ENCODE measurements around the gene TUBA1C. TPM values are rescaled to one million over a fixed set of nuclear protein-coding genes. Genes with fewer than 3 reads are reported as not detected.

The TUBA1C gene
- 616 and 777 TPM in 2 replicates for total RNA-seq (2014; rRNA removed; shearing (Covaris generic))

DNA sequence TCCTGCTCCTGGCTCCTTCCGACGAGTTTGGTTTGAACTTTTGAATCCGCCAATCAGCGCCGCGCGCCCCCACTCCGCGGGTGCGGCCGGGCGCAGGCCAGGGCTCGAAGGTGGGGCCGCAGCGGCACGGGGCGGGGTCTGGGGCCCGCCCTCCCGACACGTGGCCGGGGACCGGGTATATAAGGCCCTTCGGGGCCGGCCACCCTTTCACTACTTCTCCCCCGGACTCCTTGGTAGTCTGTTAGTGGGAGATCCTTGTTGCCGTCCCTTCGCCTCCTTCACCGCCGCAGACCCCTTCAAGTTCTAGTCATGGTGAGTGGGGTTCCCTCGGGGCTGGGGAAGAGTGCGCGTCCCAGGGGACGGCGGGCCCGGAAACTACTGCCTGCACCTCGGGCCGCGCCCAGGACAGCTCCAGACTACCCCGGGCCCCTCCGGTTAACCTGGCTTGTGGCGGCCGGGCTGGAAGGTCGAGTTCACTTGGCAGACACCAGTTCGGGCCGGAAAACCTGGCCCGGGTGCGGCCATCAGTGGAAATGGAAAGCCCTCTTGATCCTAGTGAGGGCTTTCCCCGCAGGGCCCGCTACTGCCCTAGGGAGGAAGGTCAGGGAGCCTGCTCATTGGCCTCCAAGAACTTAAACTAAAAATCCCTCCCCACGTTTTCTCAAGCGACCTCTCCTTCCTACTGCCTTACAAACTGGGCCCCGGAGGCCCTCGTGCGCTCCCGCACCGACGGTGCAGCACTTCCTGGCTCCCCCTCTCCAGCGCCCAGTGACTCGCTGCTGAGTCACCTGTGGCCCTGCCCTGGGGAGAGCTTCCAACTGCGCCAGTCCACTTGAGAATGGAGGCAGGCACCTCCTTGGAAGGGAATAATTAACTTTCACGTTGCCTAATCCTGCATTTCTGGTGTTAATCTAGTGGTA, at the start of gene TUBA1C:
Gene TUBA1C, plus strand, starts transcription at position 210 of the 920 bp plus-strand sequence. Its CDS starts 100 bp downstream, at position 310.

DNA sequence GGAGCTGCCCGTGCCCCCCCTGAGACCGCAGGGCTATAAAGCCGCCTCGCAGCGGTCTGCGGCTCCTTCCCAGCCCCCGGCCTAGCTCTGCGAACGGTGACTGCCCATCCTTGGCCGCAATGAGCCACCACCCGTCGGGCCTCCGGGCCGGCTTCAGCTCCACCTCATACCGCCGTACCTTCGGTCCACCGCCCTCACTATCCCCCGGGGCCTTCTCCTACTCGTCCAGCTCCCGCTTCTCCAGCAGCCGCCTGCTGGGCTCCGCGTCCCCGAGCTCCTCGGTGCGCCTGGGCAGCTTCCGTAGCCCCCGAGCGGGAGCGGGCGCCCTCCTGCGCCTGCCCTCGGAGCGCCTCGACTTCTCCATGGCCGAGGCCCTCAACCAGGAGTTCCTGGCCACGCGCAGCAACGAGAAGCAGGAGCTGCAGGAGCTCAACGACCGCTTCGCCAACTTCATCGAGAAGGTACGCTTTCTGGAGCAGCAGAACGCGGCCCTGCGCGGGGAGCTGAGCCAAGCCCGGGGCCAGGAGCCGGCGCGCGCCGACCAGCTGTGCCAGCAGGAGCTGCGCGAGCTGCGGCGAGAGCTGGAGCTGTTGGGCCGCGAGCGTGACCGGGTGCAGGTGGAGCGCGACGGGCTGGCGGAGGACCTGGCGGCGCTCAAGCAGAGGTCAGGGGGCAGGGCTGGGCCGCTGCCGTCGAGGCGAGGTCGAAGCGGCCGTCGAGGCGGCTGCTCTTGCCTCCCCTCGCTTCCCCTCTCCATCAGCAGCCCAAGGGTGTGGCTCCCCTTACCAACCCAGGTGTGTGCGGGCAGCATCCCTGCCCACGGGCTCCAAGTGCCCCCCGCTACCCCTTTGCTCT, 30.4 kb downstream of the TUBA1C start, which contains the start of gene PRPH:
Gene PRPH, plus strand, starts transcription at position 66 of the 855 bp plus-strand sequence. Its CDS starts 54 bp downstream, at position 120.

DNA sequence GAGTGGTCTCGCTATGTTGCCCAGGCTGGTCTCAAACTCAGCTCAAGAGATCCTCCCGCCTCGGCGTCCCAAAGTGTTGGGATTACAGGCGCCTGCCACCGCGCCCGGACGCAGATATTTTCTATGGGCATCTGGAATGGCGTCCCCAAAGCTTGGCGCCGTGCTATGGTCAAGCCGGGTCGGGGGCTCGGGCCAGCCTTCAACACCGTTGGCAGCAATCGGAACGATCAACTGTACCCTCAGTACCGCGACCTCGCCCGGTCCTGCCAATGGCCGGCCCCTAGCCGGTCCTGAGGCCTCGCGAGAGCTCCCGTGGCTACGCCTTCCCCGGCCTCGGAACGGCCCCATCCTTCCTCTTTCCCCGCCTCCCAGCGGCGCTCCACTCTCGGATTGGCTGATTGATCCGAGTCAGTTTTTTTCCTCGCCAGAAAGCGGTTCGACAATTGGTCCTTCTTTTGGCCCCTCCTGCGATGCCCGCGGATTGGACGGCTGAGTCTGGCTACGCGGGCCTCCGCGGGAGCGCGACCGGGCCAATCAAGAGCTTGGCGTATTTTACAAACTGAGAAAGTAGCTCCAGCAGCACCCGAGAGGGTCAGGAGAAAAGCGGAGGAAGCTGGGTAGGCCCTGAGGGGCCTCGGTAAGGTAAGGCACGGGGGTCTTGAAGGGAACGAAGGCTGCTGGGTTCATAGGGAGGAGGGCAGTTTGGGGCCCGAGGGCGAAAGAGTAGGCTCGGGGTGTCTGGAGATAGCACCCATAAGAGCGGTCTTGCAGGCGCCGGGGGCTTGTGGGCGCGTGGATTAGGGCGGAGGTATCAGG, 58.0 kb downstream of the TUBA1C start, which contains the start of gene TROAP:
Gene TROAP, plus strand, starts transcription at position 548 of the 816 bp plus-strand sequence. CDS start 354 bp downstream, outside the sequence.

Other genes with a start within 250 kb of the TUBA1C start
- 120 and 128 TPM in 2 replicates for gene PRKAG1, start 246.3 kb upstream of the TUBA1C start, total RNA-seq (2014; rRNA removed; shearing (Covaris generic))
- gene KMT2D, start 204.3 kb upstream of the TUBA1C start, total RNA-seq (2014; rRNA removed; shearing (Covaris generic)): 40.7 and 44.7 TPM in 2 replicates
- 4.0 and 9.5 TPM in 2 replicates for gene RHEBL1, start 195.1 kb upstream of the TUBA1C start, total RNA-seq (2014; rRNA removed; shearing (Covaris generic))
- 0.29 and 0.87 TPM in 2 replicates for gene DHH, start 170.3 kb upstream of the TUBA1C start, total RNA-seq (2014; rRNA removed; shearing (Covaris generic))
- gene LMBR1L, start 154.2 kb upstream of the TUBA1C start, total RNA-seq (2014; rRNA removed; shearing (Covaris generic)): 11.1 and 14.3 TPM in 2 replicates
- 2,083 and 2,392 TPM in 2 replicates for gene TUBA1B, start 133.7 kb upstream of the TUBA1C start, total RNA-seq (2014; rRNA removed; shearing (Covaris generic))
- gene TUBA1A, start 76.0 kb upstream of the TUBA1C start, total RNA-seq (2014; rRNA removed; shearing (Covaris generic)): 84.2 and 95.1 TPM in 2 replicates
- 0.68 and 1.0 TPM in 2 replicates for gene PRPH, start 30.1 kb downstream of the TUBA1C start, total RNA-seq (2014; rRNA removed; shearing (Covaris generic))
- gene TROAP, start 58.2 kb downstream of the TUBA1C start, total RNA-seq (2014; rRNA removed; shearing (Covaris generic)): 61.6 and 70.7 TPM in 2 replicates
- gene C1QL4, start 72.1 kb downstream of the TUBA1C start, total RNA-seq (2014; rRNA removed; shearing (Covaris generic)): 2.2 and 4.4 TPM in 2 replicates
- gene DNAJC22, start 81.8 kb downstream of the TUBA1C start, total RNA-seq (2014; rRNA removed; shearing (Covaris generic)): 14.7 and 18.5 TPM in 2 replicates
- 13.0 and 15.8 TPM in 2 replicates for gene SPATS2, start 102.4 kb downstream of the TUBA1C start, total RNA-seq (2014; rRNA removed; shearing (Covaris generic))